Stomach (tissue), 9 donors: ENCODE data around the gene RNU11. TPM values are rescaled to one million over a fixed set of nuclear protein-coding genes. Genes with fewer than 3 reads are reported as not detected.
"Not testable (repeated sequence)": the region's sequence is repeated elsewhere in the genome, so short reads cannot be mapped to it uniquely, and the experiment has no call there.

ENCODE experiments used
- DNase-seq, 2 donors: peaks; one replicate each; pipeline versions ENCODE4 v3.0.0 to v3.0.0-alpha.2; 2013 to 2019
- H3K27ac ChIP-seq, 5 donors: fragments of 200-600 bp in 4 of 5; sonication (generic) in 4 of 5; one replicate each; pipeline ENCODE4 v1.5.1; 2013 to 2019; ENCODE audit warnings: mild to moderate bottlenecking in 1 of 5, moderate library complexity in 1 of 5
- H3K27me3 ChIP-seq, 3 donors: fragments of 200-600 bp; sonication (generic); one replicate each; pipeline ENCODE4 v1.5.1; 2017 to 2019; ENCODE audit warnings: mixed run types in 1 of 3
- H3K36me3 ChIP-seq, 4 donors: fragments of 200-600 bp; sonication (generic); 1 replicate in 3 of 4; 2 replicates in 1 of 4; pipeline ENCODE4 v1.5.1; 2016 to 2019
- H3K4me1 ChIP-seq, 4 donors: fragments of 200-600 bp; sonication (generic); one replicate each; pipeline ENCODE4 v1.5.1; 2016 to 2019
- H3K4me3 ChIP-seq, 4 donors: fragments of 200-600 bp; sonication (generic) in 3 of 4; one replicate each; pipeline ENCODE4 v1.5.1; 2016 to 2019; ENCODE audit warnings: mild to moderate bottlenecking in 1 of 4
- H3K9me3 ChIP-seq, 4 donors: fragments of 200-600 bp; sonication (generic); one replicate each; pipeline ENCODE4 v1.5.1; 2016 to 2019
- EP300 ChIP-seq: sonication (generic); formaldehyde crosslinking; IDR thresholded peaks from one replicate; pipeline ENCODE4 v1.6.1; 2017; ENCODE audit warnings: antibody characterized with exemption
- POLR2A ChIP-seq, 4 donors: fragments of 450-650 bp; IDR thresholded peaks; one replicate each; pipeline ENCODE4 v1.6.1; 2016; ENCODE audit warnings: antibody characterized with exemption in 4 of 4, control low read depth in 2 of 4, mild to moderate bottlenecking in 1 of 4, moderate library complexity in 1 of 4
- POLR2AphosphoS5 ChIP-seq, 3 donors: sonication (generic); formaldehyde crosslinking; IDR thresholded peaks; one replicate each; pipeline ENCODE4 v1.6.1; 2016; ENCODE audit warnings: antibody characterized with exemption in 3 of 3
- WGBS, 5 donors: extraction: QIAGEN DNeasy Blood & Tissue Kit in 3 of 5; methylation state at CpG; one replicate each; pipeline versions ENCODE4 v1.1.5 to v1.1.7; 2013 to 2018; 5-methylcytosine and 5-hydroxymethylcytosine counted together
- intact Hi-C: fragments of 100-400 bp; cut with DNase I; formaldehyde crosslinking; loops from one replicate; pipeline ENCODE4 v1.15.1; 2023; ENCODE audit warnings: low total_unique reads
- polyA plus RNA-seq, 3 donors: library from polyadenylated mRNA; stranded (reverse); fragments of 200-250 nt; gene quantifications; one replicate each; pipeline ENCODE4 v1.2.3, GENCODE V29; 2013
- total RNA-seq, 5 donors: library from RNA; depleted of rRNA; stranded (reverse); fragments of >200 nt; gene quantifications; one replicate each; pipeline versions ENCODE4 v1.1.0 to v1.2.3, GENCODE V29; 2014 to 2016
- TF ChIP-seq, protein P1 (sequence below), 7 experiments: fragments of 450-650 bp in 4 of 7; fragments of 200-600 bp in 3 of 7; sonication (generic) in 3 of 7; IDR thresholded peaks; one replicate each; pipeline ENCODE4 v1.5.1; 2016 to 2019; ENCODE audit warnings: antibody characterized with exemption in 7 of 7, control low read depth in 2 of 7, mild to moderate bottlenecking in 1 of 7
- donor health status: healthy with polysubstance abuse.
- donor health status: Bipolar disorder and iron deficiency.
- donor health status: healthy.

RNU11 gene
- total and polyA plus RNA-seq, 8 donors: not detected

- peaks cover 0 to 6% (median 0%) of the 10 kb centered on the region in 4 donors for H3K36me3 ChIP-seq
- H3K4me3 ChIP-seq: peak within 1 kb of the TSS; percentile 82 to 97 (median 92)
- peak within 1 kb of the TSS; percentile 95 to 100 (median 98) for H3K27ac ChIP-seq
- peak; percentile 91 to 97 for DNase-seq
- H3K4me1 ChIP-seq: peaks cover 16 to 24% (median 22%) of the 10 kb centered on the region in 4 donors
- TF ChIP-seq POLR2AphosphoS5 (IDR thresholded peaks at IDR 0.05): peak; percentile 28 to 69 (median 48)
- TF ChIP-seq, protein P1, sequence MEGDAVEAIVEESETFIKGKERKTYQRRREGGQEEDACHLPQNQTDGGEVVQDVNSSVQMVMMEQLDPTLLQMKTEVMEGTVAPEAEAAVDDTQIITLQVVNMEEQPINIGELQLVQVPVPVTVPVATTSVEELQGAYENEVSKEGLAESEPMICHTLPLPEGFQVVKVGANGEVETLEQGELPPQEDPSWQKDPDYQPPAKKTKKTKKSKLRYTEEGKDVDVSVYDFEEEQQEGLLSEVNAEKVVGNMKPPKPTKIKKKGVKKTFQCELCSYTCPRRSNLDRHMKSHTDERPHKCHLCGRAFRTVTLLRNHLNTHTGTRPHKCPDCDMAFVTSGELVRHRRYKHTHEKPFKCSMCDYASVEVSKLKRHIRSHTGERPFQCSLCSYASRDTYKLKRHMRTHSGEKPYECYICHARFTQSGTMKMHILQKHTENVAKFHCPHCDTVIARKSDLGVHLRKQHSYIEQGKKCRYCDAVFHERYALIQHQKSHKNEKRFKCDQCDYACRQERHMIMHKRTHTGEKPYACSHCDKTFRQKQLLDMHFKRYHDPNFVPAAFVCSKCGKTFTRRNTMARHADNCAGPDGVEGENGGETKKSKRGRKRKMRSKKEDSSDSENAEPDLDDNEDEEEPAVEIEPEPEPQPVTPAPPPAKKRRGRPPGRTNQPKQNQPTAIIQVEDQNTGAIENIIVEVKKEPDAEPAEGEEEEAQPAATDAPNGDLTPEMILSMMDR (IDR thresholded peaks at IDR 0.05): no peak
- 1 to 2% (median 1%) methylated on average over 19 to 57 of the region's 57 CpGs for WGBS, 5 donors
- intact Hi-C loops: no loop called here
- no peaks in the 10 kb centered on the region for H3K9me3 ChIP-seq
- H3K27me3 ChIP-seq: no peaks in the 10 kb centered on the region
These were observed 20.0 kb downstream of the RNU11 start, which contains the start of gene GMEB1 for GRCh38 chr1:28668191-28668955. TSS of gene GMEB1 (plus strand) at chr1:28668784. CDS start at chr1:28683613, 14,829 bp downstream.

DNA sequence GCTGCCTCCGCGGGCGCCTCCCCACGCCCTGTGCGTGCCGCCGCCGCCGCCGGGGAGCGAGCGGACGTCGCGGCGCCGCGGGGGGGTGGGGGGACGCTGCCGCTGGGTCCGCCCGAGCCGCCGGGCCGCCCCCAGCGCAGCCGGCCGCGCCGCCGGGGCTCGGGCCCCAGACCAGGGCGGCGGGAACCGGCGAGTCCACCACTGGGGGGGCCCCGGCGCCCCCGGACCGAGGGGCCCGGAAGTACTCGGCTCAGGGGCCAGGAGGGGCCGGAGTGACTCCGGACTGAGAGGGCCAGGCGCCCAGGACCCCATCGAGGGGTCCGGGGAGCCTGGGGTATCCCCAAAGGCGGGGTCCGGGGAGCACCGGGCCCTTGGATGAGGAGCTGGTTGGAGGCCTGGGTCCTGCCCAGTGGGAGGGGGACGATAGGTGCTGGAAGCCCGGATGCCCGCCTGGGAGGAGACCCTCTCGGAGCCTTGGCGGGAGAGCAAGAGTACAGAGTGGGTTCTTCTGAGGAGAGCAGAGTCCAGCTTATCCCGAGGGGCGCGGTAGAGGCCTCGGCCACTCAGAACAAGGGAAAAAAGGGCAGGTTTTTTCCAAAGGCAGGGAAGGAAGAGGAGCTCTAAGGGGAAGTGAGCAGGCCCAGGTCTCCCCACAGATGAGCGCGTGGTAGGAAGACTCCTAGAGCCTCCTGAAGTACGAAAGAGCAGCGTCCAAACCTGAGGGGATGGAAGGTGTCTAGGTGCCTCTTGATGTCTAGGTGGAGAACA is 20.7 kb downstream of the RNU11 start:
- intact Hi-C loops: no loop called here
- TF ChIP-seq POLR2A (IDR thresholded peaks at IDR 0.05) (no peak), POLR2AphosphoS5 (IDR thresholded peaks at IDR 0.05) (no peak), EP300 (no peak)
- TF ChIP-seq, protein P1 (IDR thresholded peaks at IDR 0.05): no peak
- H3K27me3 ChIP-seq: no peaks in the 10 kb centered on the region
- H3K9me3 ChIP-seq: no peaks in the 10 kb centered on the region
- 0 to 2% (median 1%) methylated on average over 16 to 59 of the region's 63 CpGs for WGBS, 5 donors
- peaks cover 16 to 24% (median 22%) of the 10 kb centered on the region in 4 donors for H3K4me1 ChIP-seq
- peak overlapping the region; percentile 82 to 97 (median 92) for H3K4me3 ChIP-seq
- peaks cover 0 to 9% (median 0%) of the 10 kb centered on the region in 4 donors for H3K36me3 ChIP-seq
- peak; percentile 27 to 77 for DNase-seq
- H3K27ac ChIP-seq: peak overlapping the region; percentile 95 to 100 (median 98)

DNA sequence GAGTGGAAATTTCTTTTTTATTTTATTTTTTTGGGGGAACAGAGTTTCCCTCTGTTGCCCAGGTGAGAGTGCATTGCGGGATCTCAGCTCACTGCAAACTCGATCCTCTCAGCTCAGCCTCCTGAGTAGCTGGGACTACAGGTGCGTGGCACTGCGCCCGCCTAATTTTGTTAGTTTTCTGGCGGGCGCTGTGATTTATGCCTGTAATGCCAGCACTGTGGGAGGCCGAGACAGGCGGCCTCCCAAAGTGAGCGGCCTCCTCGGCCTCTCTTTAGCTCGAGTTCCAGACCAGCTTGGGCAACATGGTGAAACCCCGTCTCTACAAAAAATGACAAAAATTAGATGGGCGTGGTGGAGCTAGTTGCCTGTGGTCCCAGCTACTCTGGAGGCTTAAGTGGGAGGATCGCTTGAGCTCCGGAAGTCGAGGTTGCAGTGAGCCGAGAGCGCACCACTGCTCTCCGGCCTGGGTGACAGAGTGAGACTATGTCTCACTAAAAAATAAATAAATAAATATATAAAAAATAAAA is 22.9 kb downstream of the RNU11 start:
- H3K4me1 ChIP-seq: peaks cover 16 to 24% (median 22%) of the 10 kb centered on the region in 4 donors
- H3K4me3 ChIP-seq: no peak overlapping the region
- TF ChIP-seq POLR2A (IDR thresholded peaks at IDR 0.05): no peak
- TF ChIP-seq EP300: no peak
- TF ChIP-seq, protein P1 (IDR thresholded peaks at IDR 0.05): no peak
- TF ChIP-seq POLR2AphosphoS5 (IDR thresholded peaks at IDR 0.05): no peak
- H3K27me3 ChIP-seq: no peaks in the 10 kb centered on the region
- intact Hi-C loops: loop anchor here (10.0 kb wide), 1 partner anchor 63 kb away; the partner anchor contains the start of gene YTHDF2
- no peak overlapping the region for H3K27ac ChIP-seq
- WGBS, 5 donors: 93 to 97% (median 95%) methylated on average over 20 of the region's 20 CpGs
- no peaks in the 10 kb centered on the region for H3K9me3 ChIP-seq
- DNase-seq: no peak
- peaks cover 0 to 9% (median 0%) of the 10 kb centered on the region in 4 donors for H3K36me3 ChIP-seq

- DNase-seq, H3K27me3 ChIP-seq, H3K36me3 ChIP-seq, H3K9me3 ChIP-seq, H3K4me3 ChIP-seq, H3K27ac ChIP-seq: not testable (repeated sequence)
- intact Hi-C loops: loop anchor here (10.0 kb wide), 1 partner anchor 62 kb away; the partner anchor contains the start of gene YTHDF2
- WGBS, 5 donors: 95 to 98% (median 96%) methylated on average over 15 of the region's 15 CpGs
- H3K4me1 ChIP-seq: peaks cover 10 to 18% (median 15%) of the 10 kb centered on the region in 4 donors
These were observed 24.6 kb downstream of the RNU11 start for GRCh38 chr1:28672971-28673370.
